KG1 (cell line): ENCODE measurements around the gene SMIM44.

Experiments
- DNase-seq: peaks from one replicate; lab custom pipeline; 2025; lab: John Stamatoyannopoulos, UW

The SMIM44 gene

DNA sequence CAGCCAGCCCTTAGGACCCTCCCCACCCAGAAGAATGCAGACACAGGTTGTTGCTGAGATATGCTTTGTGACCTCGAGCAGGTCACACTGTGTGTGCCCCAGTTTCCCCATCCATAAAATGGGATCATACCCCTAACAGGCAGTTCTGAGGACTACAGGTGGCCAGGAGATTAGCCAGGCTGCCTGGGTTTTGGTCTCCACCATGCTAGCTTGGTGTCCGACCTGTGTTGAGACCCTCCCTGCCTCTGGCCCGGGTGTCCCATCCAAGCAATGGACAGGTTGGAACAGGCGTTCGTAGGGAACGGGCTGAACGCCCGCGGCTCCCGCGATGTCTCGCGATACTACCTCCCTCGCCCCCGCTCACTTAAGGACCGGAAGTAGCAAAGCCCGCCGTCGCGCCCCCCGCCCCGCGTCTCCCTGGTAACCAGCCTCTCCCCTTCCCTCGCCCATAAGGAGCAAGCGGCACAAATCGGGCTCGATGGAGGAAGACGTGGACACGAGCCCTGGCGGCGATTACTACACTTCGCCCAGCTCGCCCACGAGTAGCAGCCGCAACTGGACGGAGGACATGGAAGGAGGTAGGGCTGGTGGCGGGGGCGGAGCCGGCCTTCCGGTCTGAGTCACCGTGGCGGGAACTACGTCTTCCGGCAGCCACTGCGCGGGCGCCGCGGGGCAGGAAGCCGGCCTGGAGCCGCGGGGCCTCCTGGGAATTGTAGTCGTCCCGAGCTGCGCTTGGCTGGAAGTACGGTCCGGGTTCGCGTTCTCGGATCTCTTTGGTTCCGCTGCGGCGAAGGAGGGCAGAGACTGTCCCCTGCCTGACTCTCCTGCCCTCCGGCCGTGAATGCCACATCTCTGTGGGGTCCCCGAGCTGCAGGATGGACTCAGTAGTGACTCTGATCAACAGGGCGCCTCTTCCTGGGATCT lies 48.3 kb downstream of the SMIM44 start:
- peak; percentile 82 for DNase-seq

DNA sequence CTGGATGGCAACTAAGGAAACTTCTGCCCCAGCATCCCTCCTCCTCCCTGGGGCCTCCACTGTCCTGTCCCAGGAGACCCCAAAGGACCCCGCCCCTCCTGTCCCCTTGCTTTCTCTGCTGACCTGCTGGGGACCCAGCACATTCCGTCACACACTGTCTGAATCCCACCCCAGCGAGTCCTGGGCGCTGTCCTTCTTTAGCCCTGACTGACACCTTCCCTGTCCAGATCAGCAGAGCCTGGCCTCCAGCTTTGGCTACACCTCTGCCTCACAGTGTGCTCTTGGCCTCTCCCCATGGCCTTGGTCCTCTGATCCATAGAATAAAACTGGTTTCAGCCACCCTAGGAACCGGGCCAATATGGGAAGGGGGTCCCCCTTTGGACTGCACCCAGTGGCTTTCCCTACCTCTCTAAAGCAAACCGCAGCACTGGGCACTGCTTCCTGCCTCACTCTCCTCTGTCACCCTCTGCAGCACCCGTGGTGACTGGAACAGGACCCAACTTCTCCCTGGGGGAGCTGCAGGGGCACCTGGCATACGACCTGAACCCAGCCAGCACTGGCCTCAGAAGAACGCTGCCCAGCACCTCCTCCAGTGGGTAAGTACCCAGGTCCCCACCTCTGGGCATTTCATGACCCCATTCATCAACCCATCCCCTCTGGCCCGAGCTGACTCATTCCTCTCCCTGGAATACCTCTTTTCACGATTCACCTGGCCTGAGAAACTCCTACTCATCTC lies 49.3 kb downstream of the SMIM44 start:
- DNase-seq, result no peak

DNA sequence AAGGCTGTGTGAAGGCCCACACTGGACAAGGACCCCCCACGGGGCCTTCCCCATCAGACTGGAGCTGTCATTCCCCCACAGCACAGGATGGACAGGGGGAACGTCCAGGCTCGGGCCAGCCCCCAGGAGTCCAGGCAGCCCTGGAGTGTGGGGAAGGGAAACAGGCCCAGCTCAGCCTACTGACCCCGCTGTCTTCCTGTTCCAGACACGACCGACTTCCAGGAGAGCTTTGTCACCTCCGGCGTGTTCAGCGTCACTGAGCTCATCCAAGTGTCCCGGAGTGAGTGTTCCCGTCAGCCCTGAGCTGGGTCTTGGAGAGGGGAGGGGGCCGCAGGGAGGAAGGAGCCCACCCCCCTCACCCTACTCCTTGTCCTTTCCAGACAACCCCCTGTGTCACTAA lies 49.9 kb downstream of the SMIM44 start:
- no peak for DNase-seq
